ENCODE results near the gene FAM83D. TPM values are rescaled to one million over a fixed set of nuclear protein-coding genes. Genes with fewer than 3 reads are reported as not detected.

The FAM83D gene
- total RNA-seq, 1 donor from 2014 or later: 0.71 TPM

DNA sequence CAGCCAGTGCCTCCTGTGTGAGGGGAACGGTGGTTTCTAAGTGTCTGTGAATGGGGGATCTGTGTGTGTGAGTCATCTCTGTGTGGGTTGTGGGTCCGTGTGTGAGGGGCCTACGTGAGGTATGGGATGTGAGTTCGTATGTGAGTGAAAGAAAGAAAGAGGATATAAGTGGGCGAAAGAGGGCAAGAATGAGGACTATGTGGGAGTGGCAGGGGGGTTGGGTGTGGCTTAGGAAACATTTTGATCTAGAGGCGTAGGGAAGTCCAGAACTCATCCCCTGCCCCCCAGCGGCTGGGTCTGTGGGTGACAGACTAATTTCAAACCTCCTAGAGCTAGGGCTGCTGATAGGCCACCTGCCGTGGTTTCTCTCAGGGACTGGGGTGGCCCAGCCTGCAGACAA, 71.4 kb downstream of the FAM83D start:
- DNase-seq (ENCODE audit: low spot score): no peak

DNA sequence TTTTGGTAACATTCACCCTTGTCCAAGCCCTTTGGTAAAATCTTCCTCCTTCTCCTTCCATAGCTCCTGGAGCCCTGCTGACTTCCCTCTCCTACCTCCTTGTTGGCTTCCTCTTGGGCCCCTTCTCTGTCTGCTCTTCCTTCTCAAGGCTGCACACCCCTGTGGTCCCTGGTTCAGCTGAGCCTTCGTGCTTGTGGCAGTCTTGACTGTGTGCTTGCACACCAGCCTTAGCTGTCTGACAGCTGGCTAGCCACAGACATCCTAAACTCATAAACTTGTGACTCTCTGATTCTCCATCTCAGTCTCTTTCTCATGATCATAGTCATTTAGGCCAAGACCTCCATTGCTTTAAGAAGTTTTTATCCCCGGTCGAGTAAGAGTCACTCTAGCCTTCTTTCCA, 73.0 kb downstream of the FAM83D start:
- no peak for DNase-seq (ENCODE audit: low spot score)

DNA sequence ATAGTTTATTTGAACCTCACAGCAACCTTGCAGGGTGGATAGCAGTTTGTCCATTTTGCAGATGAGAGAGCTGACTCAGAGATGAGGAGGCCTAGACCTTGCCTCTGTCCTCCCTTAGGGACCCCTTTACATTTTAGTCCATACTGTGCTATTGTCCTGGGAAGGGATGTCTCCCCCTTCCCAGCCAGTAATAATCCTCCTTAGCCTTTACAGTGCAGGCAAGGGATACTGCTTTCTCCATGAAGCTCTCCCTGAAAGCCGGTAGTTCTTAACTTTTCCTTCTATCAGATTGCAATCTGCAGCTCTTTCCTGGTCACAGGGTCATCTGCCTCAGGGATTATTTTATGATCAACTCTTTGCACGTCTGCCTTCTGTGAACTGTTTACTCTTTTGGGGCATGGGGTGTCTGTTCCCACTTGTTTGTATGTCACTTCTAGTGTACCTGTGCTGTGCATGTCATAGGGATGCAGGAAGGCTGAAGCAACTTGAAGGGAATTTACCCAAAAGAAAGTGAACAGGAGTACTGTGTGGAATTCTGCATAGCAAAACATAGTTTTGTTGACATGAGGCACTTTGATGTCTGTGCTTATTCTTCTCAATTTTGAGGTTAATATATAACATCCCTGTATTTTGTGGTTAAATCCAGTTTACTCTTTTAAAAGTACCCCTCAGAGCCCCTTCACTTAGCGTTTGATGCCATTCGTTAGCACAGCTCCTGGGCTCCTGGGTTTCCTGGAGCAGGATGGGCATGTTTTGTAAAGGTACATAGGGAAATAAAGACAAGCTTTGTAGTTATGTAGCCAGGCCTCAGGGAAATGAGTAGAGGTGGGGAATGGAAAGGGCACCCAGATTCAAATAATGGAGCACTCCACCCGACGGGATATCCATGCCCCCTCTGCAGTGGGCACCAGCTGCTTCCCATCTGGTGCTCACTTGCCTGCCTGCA, 74.0 kb downstream of the FAM83D start:
- no peak for DNase-seq (ENCODE audit: low spot score)

Other genes with a start within 250 kb of the FAM83D start
- not detected for gene SLC32A1, start 201.9 kb upstream of the FAM83D start, total RNA-seq
- gene ACTR5, start 178.0 kb upstream of the FAM83D start, total RNA-seq: 6.3 TPM
- gene PPP1R16B, start 120.7 kb upstream of the FAM83D start, total RNA-seq: 24.3 TPM
- gene DHX35, start 35.9 kb downstream of the FAM83D start, total RNA-seq: 8.4 TPM

All from mesenteric fat pad (tissue), 1 donor.